HEK293 (cell line): ENCODE data around the gene FBXO3.
A peak's percentile ranks its signal among the peaks of the same experiment; 100 is the strongest.

Source experiments
- CTCF ChIA-PET: fragments of 350-600 bp; formaldehyde crosslinking; extraction: SDS; loops from one replicate; lab custom pipeline; 2021; ENCODE audit warnings: antibody characterized with exemption; lab: Yijun Ruan, JAX
- POLR2A ChIA-PET: fragments of 300-600 bp; formaldehyde crosslinking; extraction: SDS; loops from one replicate; lab custom pipeline; 2020; ENCODE audit warnings: antibody characterized with exemption, inconsistent platforms; lab: Yijun Ruan, JAX
- H3K27ac ChIP-seq: fragments of 200-500 bp; sonication (Bioruptor generic); 2 replicates; pipeline ENCODE4 v1.5.1; 2014; ENCODE audit warnings: low read depth, low read length, control low read depth, inconsistent platforms; ENCODE audit errors: extremely low read depth
- H3K36me3 ChIP-seq, 2 experiments: fragments of 200-500 bp in 1 of 2; sonication (Bioruptor generic) in 1 of 2; 1 replicate in 1 of 2; 2 replicates in 1 of 2; pipeline ENCODE4 v1.5.1; 2014 to 2017; ENCODE audit warnings: inconsistent platforms in 2 of 2, low read length in 2 of 2; ENCODE audit not compliant: control insufficient read depth in 2 of 2, insufficient read depth in 1 of 2
- H3K4me1 ChIP-seq: fragments of 200-500 bp; sonication (Bioruptor generic); 2 replicates; pipeline ENCODE4 v1.5.1; 2014; ENCODE audit warnings: mild to moderate bottlenecking, low read length, inconsistent platforms; ENCODE audit not compliant: control insufficient read depth, insufficient read depth
- H3K4me3 ChIP-seq: 2 replicates; pipeline ENCODE4 v1.5.1; 2011; ENCODE audit warnings: low read depth, mild to moderate bottlenecking, control low read depth, low read length, moderate library complexity
- H3K9me3 ChIP-seq: fragments of 200-500 bp; sonication (Bioruptor generic); 2 replicates; pipeline ENCODE4 v1.5.1; 2014; ENCODE audit warnings: low read depth, low read length, inconsistent platforms; ENCODE audit not compliant: control insufficient read depth, insufficient read depth
- MZF1 ChIP-seq: fragments of 450-650 bp; formaldehyde crosslinking; IDR thresholded peaks from 2 replicates; pipeline ENCODE4 v1.5.1; 2017; ENCODE audit warnings: missing biosample characterization, missing genetic modification characterization, borderline replicate concordance
- OVOL3 ChIP-seq: fragments of 450-650 bp; formaldehyde crosslinking; IDR thresholded peaks from 2 replicates; pipeline ENCODE4 v1.5.1; 2016; ENCODE audit warnings: missing biosample characterization, missing genetic modification characterization
- PRDM1 ChIP-seq: fragments of 450-650 bp; formaldehyde crosslinking; IDR thresholded peaks from 2 replicates; pipeline ENCODE4; 2016; ENCODE audit warnings: missing biosample characterization, missing genetic modification characterization
- SCRT1 ChIP-seq: fragments of 450-650 bp; formaldehyde crosslinking; IDR thresholded peaks from 2 replicates; pipeline ENCODE4 v1.5.1; 2016; ENCODE audit warnings: missing biosample characterization, missing genetic modification characterization, borderline replicate concordance
- SP7 ChIP-seq: fragments of 450-650 bp; formaldehyde crosslinking; IDR thresholded peaks from 2 replicates; pipeline ENCODE4 v1.5.1; 2016; ENCODE audit warnings: missing biosample characterization, missing genetic modification characterization
- ZBTB17 ChIP-seq: fragments of 450-650 bp; formaldehyde crosslinking; IDR thresholded peaks from 2 replicates; pipeline ENCODE4 v1.5.1; 2016; ENCODE audit warnings: missing biosample characterization, missing genetic modification characterization
- ZBTB20 ChIP-seq: fragments of 450-650 bp; formaldehyde crosslinking; IDR thresholded peaks from 2 replicates; pipeline ENCODE4 v1.5.1; 2016; ENCODE audit warnings: missing biosample characterization, missing genetic modification characterization
- ZBTB7A ChIP-seq: fragments of 450-650 bp; formaldehyde crosslinking; IDR thresholded peaks from 2 replicates; pipeline ENCODE4 v1.5.1; 2016; ENCODE audit warnings: low read depth, missing biosample characterization, missing genetic modification characterization
- ZFHX2 ChIP-seq: fragments of 450-650 bp; formaldehyde crosslinking; conservative IDR thresholded peaks from 2 replicates; pipeline ENCODE4 v1.5.1; 2016; ENCODE audit warnings: missing biosample characterization, missing genetic modification characterization
- ZNF211 ChIP-seq: fragments of 450-650 bp; formaldehyde crosslinking; IDR thresholded peaks from 2 replicates; pipeline ENCODE4 v1.5.1; 2016; ENCODE audit warnings: low read depth, missing biosample characterization, missing genetic modification characterization
- ZNF335 ChIP-seq: fragments of 450-650 bp; formaldehyde crosslinking; conservative IDR thresholded peaks from 2 replicates; pipeline ENCODE4 v1.5.1; 2016; ENCODE audit warnings: missing biosample characterization, missing genetic modification characterization
- ZNF391 ChIP-seq: fragments of 450-650 bp; formaldehyde crosslinking; IDR thresholded peaks from 2 replicates; pipeline ENCODE4 v1.5.1; 2016; ENCODE audit warnings: low read depth, missing biosample characterization, missing genetic modification characterization, borderline replicate concordance
- ZNF501 ChIP-seq: fragments of 450-650 bp; formaldehyde crosslinking; IDR thresholded peaks from 2 replicates; pipeline ENCODE4 v1.5.1; 2016; ENCODE audit warnings: missing biosample characterization, missing genetic modification characterization
- ZNF510 ChIP-seq: fragments of 450-650 bp; formaldehyde crosslinking; IDR thresholded peaks from 2 replicates; pipeline ENCODE4 v1.5.1; 2018; ENCODE audit warnings: mild to moderate bottlenecking, missing genetic modification characterization, missing biosample characterization; ENCODE audit not compliant: insufficient replicate concordance
- ZNF843 ChIP-seq: fragments of 450-650 bp; formaldehyde crosslinking; IDR thresholded peaks from 2 replicates; pipeline ENCODE4 v1.5.1; 2016; ENCODE audit warnings: missing biosample characterization, missing genetic modification characterization
- ZSCAN30 ChIP-seq: fragments of 450-650 bp; IDR thresholded peaks from 2 replicates; pipeline ENCODE4 v1.5.1; 2018; ENCODE audit warnings: missing biosample characterization, mild to moderate bottlenecking, missing genetic modification characterization, moderate library complexity
- ZXDB ChIP-seq: fragments of 450-650 bp; formaldehyde crosslinking; IDR thresholded peaks from 2 replicates; pipeline ENCODE4 v1.5.1; 2016; ENCODE audit warnings: missing biosample characterization, missing genetic modification characterization
- TF ChIP-seq, protein P1 (sequence below): fragments of 450-650 bp; formaldehyde crosslinking; IDR thresholded peaks from 2 replicates; pipeline ENCODE4 v1.5.1; 2016; ENCODE audit warnings: missing biosample characterization, missing genetic modification characterization
- TF ChIP-seq, protein P2 (sequence below): fragments of 450-650 bp; formaldehyde crosslinking; IDR thresholded peaks from 2 replicates; pipeline ENCODE4 v1.5.1; 2016; ENCODE audit warnings: missing biosample characterization, missing genetic modification characterization
- TF ChIP-seq, protein P3 (sequence below): fragments of 450-650 bp; formaldehyde crosslinking; IDR thresholded peaks from 2 replicates; pipeline ENCODE4 v1.5.1; 2016; ENCODE audit warnings: missing biosample characterization, missing genetic modification characterization, low read depth
- TF ChIP-seq, protein P4 (sequence below): fragments of 450-650 bp; formaldehyde crosslinking; IDR thresholded peaks from 2 replicates; pipeline ENCODE4 v1.5.1; 2017; ENCODE audit warnings: missing biosample characterization, missing genetic modification characterization

Gene FBXO3

GRCh38 chr11:33774736-33775466, 581 bp upstream of the FBXO3 start:
- no peak overlapping the region for H3K27ac ChIP-seq
- H3K4me1 ChIP-seq, result peaks cover 16% of the 10 kb centered on the region
- ChIA-PET CTCF (interaction anchor here (0.6 to 1.3 kb wide), 3 partner anchors 33 to 400 kb away, joined by 3 to 7 read pairs (median 4); no protein-coding TSS in a partner anchor), POLR2A (interaction anchor here (0.6 to 1.6 kb wide), 4 partner anchors 23 to 455 kb away, joined by 3 to 7 read pairs (median 4); partner anchors contain the start of gene CD59)
- peaks cover 0 to 7% of the 10 kb centered on the region in 2 experiments; a peak in 1 of 3 replicates for H3K36me3 ChIP-seq
- peak overlapping the region; percentile 41 for H3K4me3 ChIP-seq
- TF ChIP-seq ZNF501 (0 out of 2 replicates have a peak, but pooled peaks have one; percentile 56), MZF1 (peak; percentile 19; the same call in 1 of the 2 replicates), PRDM1 (tag by site-specific recombination) (0 out of 2 replicates have a peak, but pooled peaks have one; percentile 8), ZSCAN30 (tag by site-specific recombination) (no peak), ZNF211 (tag by site-specific recombination) (no peak), ZNF335 (tag by site-specific recombination) (peak; percentile 56), ZNF391 (tag by site-specific recombination) (0 out of 2 replicates have a peak, but pooled peaks have one; percentile 28), SP7 (tag by site-specific recombination) (peak; percentile 23; the same call in 1 of the 2 replicates), ZXDB (tag by site-specific recombination) (peak; percentile 15), ZBTB20 (tag by site-specific recombination) (peak; percentile 83), ZNF843 (tag by site-specific recombination) (peak; percentile 32; the same call in 1 of the 2 replicates), ZBTB17 (tag by site-specific recombination) (0 out of 2 replicates have a peak, but pooled peaks have one; percentile 47)
- TF ChIP-seq, protein P1, sequence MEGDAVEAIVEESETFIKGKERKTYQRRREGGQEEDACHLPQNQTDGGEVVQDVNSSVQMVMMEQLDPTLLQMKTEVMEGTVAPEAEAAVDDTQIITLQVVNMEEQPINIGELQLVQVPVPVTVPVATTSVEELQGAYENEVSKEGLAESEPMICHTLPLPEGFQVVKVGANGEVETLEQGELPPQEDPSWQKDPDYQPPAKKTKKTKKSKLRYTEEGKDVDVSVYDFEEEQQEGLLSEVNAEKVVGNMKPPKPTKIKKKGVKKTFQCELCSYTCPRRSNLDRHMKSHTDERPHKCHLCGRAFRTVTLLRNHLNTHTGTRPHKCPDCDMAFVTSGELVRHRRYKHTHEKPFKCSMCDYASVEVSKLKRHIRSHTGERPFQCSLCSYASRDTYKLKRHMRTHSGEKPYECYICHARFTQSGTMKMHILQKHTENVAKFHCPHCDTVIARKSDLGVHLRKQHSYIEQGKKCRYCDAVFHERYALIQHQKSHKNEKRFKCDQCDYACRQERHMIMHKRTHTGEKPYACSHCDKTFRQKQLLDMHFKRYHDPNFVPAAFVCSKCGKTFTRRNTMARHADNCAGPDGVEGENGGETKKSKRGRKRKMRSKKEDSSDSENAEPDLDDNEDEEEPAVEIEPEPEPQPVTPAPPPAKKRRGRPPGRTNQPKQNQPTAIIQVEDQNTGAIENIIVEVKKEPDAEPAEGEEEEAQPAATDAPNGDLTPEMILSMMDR (tag by site-specific recombination), result no peak
- TF ChIP-seq, protein P2, sequence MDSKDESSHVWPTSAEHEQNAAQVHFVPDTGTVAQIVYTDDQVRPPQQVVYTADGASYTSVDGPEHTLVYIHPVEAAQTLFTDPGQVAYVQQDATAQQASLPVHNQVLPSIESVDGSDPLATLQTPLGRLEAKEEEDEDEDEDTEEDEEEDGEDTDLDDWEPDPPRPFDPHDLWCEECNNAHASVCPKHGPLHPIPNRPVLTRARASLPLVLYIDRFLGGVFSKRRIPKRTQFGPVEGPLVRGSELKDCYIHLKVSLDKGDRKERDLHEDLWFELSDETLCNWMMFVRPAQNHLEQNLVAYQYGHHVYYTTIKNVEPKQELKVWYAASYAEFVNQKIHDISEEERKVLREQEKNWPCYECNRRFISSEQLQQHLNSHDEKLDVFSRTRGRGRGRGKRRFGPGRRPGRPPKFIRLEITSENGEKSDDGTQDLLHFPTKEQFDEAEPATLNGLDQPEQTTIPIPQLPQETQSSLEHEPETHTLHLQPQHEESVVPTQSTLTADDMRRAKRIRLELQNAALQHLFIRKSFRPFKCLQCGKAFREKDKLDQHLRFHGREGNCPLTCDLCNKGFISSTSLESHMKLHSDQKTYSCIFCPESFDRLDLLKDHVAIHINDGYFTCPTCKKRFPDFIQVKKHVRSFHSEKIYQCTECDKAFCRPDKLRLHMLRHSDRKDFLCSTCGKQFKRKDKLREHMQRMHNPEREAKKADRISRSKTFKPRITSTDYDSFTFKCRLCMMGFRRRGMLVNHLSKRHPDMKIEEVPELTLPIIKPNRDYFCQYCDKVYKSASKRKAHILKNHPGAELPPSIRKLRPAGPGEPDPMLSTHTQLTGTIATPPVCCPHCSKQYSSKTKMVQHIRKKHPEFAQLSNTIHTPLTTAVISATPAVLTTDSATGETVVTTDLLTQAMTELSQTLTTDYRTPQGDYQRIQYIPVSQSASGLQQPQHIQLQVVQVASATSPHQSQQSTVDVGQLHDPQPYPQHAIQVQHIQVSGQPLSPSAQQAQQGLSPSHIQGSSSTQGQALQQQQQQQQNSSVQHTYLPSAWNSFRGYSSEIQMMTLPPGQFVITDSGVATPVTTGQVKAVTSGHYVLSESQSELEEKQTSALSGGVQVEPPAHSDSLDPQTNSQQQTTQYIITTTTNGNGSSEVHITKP (tag by site-specific recombination), result peak; percentile 9; the same call in 1 of the 2 replicates
- no peaks in the 10 kb centered on the region for H3K9me3 ChIP-seq

GRCh38 chr11:33773404-33773986, 825 bp downstream of the FBXO3 start:
- Histone ChIP-seq H3K27ac (peak overlapping the region; percentile 35; the same call in 1 of the 2 replicates), H3K4me3 (peak overlapping the region; percentile 97), H3K9me3 (no peaks in the 10 kb centered on the region), H3K36me3 (peaks cover 3 to 15% of the 10 kb centered on the region in 2 experiments; a peak in 2 of 3 replicates), H3K4me1 (peaks cover 7% of the 10 kb centered on the region)
- CTCF ChIA-PET, result interaction anchor here (0.5 to 3.1 kb wide), 5 partner anchors 18 to 57 kb away, joined by 3 to 10 read pairs (median 4); no protein-coding TSS in a partner anchor
- POLR2A ChIA-PET, result interaction anchor here (1.3 to 1.6 kb wide), 2 partner anchors 29 to 37 kb away, joined by 6 to 9 read pairs; partner anchors contain the start of gene CD59
- TF ChIP-seq, protein P3, sequence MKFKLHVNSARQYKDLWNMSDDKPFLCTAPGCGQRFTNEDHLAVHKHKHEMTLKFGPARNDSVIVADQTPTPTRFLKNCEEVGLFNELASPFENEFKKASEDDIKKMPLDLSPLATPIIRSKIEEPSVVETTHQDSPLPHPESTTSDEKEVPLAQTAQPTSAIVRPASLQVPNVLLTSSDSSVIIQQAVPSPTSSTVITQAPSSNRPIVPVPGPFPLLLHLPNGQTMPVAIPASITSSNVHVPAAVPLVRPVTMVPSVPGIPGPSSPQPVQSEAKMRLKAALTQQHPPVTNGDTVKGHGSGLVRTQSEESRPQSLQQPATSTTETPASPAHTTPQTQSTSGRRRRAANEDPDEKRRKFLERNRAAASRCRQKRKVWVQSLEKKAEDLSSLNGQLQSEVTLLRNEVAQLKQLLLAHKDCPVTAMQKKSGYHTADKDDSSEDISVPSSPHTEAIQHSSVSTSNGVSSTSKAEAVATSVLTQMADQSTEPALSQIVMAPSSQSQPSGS (tag by site-specific recombination), result no peak
- 0 out of 2 replicates have a peak, but pooled peaks have one; percentile 13 for TF ChIP-seq ZFHX2 (tag by site-specific recombination)
- no peak for TF ChIP-seq ZNF510 (tag by site-specific recombination)
- 0 out of 2 replicates have a peak, but pooled peaks have one; percentile 37 for TF ChIP-seq ZBTB17 (tag by site-specific recombination)
- TF ChIP-seq ZBTB7A, result no peak
- TF ChIP-seq SCRT1 (tag by site-specific recombination), result no peak
- TF ChIP-seq, protein P4, sequence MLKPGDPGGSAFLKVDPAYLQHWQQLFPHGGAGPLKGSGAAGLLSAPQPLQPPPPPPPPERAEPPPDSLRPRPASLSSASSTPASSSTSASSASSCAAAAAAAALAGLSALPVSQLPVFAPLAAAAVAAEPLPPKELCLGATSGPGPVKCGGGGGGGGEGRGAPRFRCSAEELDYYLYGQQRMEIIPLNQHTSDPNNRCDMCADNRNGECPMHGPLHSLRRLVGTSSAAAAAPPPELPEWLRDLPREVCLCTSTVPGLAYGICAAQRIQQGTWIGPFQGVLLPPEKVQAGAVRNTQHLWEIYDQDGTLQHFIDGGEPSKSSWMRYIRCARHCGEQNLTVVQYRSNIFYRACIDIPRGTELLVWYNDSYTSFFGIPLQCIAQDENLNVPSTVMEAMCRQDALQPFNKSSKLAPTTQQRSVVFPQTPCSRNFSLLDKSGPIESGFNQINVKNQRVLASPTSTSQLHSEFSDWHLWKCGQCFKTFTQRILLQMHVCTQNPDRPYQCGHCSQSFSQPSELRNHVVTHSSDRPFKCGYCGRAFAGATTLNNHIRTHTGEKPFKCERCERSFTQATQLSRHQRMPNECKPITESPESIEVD (tag by site-specific recombination), result no peak
- no peak for TF ChIP-seq OVOL3 (tag by site-specific recombination)
